ENCODE measurements around the gene AP1G1. TPM values are rescaled to one million over a fixed set of nuclear protein-coding genes. Genes with fewer than 3 reads are reported as not detected.

Gene AP1G1
- 41.5 to 53.6 TPM (median 47.5 TPM) in 5 replicates for total RNA-seq (2022; extraction: Qiagen RNA extraction; ENCODE audit: low read depth)

GRCh38 chr16:71808593-71809459, at the start of gene AP1G1:
TSS of gene AP1G1 (minus strand) at chr16:71808834. CDS start at chr16:71789479, 19,355 bp downstream.

DNA sequence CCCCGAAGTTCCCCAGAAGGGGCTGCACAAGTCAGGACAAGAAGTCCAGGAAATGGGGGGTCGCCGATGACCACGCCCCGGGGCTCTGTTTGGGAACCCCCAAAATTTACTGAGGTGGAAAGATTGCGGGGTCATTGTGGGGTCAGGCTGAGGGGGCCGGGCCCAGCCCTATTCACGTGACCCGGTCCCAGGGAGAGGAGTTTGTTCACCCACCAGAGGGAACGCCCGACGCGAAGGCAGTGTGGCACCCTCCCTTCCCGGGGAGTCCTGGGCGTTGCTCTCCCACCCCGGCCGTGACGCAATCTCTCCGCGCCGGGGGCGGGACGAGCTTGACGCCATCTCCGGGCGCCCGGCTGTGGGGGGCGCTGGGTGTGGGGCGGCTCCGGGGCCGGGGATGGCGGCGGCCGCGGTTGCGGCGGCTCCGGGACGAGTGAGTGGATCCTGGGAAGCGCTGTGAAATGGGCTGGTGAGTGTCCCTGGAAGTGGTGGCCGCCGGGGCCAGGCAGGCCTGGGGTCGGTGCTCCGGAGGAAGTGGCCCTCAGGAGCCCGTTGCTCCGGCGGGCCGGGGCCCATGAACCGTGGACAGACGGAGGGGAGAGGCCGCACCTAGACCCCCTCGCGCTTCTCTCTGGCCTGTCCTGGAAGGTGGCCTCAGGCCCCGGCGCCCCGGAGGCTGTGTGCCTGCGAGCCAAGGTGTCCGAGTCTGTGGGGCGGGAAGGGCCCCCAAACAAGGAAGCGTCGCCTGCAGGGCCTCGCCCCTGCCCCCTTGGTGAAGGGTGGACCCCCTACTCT, 37.2 kb upstream of the AP1G1 start, which contains the start of gene ATXN1L:
TSS of gene ATXN1L (plus strand) at position 338 of the 792 bp plus-strand sequence. CDS start 3,765 bp downstream, outside the sequence.

DNA sequence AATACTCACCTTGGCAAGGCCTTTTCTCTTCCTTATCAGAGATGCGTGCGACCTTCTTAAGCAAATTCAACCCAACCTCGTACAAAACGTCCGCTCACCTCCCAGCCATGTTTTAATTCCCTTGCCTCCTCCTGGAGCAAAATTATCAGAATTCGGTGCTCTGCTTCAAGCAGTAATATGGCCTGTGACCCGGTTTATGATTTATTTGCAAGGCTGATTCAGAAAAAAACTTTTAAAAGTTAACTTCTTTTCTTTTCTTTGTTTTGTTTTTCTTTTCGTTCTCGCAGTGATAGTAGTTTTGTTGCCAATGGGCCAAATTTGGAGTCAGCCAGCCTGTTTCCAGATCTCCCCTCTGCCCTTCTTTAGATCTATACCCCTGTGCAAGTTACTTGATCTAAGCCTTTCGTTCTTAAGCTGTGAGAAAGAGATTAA, 84.3 kb downstream of the AP1G1 start, which contains the start of gene PHLPP2:
TSS of gene PHLPP2 (minus strand) at position 382 of the 432 bp plus-strand sequence. CDS start 9,906 bp downstream, outside the sequence.

Other genes with a start within 250 kb of the AP1G1 start
- gene TAT, start 231.7 kb downstream of the AP1G1 start, total RNA-seq (2022; extraction: Qiagen RNA extraction; ENCODE audit: low read depth) = 0.02 to 0.09 TPM (median 0.05 TPM) in 3 of 5 replicates, not detected in the others
- 0.22 to 0.56 TPM (median 0.49 TPM) in 5 replicates for gene MARVELD3, start 182.7 kb downstream of the AP1G1 start, total RNA-seq (2022; extraction: Qiagen RNA extraction; ENCODE audit: low read depth)
- gene PHLPP2, start 84.1 kb downstream of the AP1G1 start, total RNA-seq (2022; extraction: Qiagen RNA extraction; ENCODE audit: low read depth) = 8.1 to 10.5 TPM (median 8.8 TPM) in 5 replicates
- 13.9 to 19.1 TPM (median 16.9 TPM) in 5 replicates for gene ATXN1L, start 37.1 kb upstream of the AP1G1 start, total RNA-seq (2022; extraction: Qiagen RNA extraction; ENCODE audit: low read depth)
- gene ZNF821, start 75.3 kb upstream of the AP1G1 start, total RNA-seq (2022; extraction: Qiagen RNA extraction; ENCODE audit: low read depth) = 3.0 to 5.1 TPM (median 4.3 TPM) in 5 replicates
- gene IST1, start 86.7 kb upstream of the AP1G1 start, total RNA-seq (2022; extraction: Qiagen RNA extraction; ENCODE audit: low read depth) = 172 to 227 TPM (median 181 TPM) in 5 replicates
- not detected in 5 replicates for gene PKD1L3, start 191.6 kb upstream of the AP1G1 start, total RNA-seq (2022; extraction: Qiagen RNA extraction; ENCODE audit: low read depth)
- 12.1 to 17.0 TPM (median 14.5 TPM) in 5 replicates for gene DHODH, start 199.9 kb upstream of the AP1G1 start, total RNA-seq (2022; extraction: Qiagen RNA extraction; ENCODE audit: low read depth)
- not detected in 5 replicates for gene HP, start 245.7 kb upstream of the AP1G1 start, total RNA-seq (2022; extraction: Qiagen RNA extraction; ENCODE audit: low read depth)